ENCODE results near the gene CIB4.

The CIB4 gene

DNA sequence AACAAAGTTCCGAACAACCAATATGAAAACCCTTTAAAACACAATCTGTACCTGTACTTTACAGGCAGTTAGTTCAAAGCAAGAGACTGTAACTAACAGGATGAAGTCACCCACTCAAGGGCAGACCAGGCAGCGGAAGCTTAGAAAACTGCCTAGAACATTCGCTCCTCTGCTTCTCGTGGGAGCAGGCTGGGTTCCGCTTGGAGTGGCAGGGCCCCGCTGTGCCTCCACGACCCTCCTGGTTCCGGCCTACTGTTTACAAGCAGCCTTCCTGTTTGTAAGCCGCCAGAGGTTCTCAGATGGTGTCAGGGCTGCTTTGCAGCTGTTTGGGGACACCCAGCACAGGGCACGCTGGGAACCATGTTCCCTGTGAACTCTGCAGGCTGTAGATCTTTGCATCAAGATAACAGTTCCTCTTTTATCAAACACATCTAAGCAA, 31.3 kb downstream of the CIB4 start:
- TF ChIP-seq, protein P1, sequence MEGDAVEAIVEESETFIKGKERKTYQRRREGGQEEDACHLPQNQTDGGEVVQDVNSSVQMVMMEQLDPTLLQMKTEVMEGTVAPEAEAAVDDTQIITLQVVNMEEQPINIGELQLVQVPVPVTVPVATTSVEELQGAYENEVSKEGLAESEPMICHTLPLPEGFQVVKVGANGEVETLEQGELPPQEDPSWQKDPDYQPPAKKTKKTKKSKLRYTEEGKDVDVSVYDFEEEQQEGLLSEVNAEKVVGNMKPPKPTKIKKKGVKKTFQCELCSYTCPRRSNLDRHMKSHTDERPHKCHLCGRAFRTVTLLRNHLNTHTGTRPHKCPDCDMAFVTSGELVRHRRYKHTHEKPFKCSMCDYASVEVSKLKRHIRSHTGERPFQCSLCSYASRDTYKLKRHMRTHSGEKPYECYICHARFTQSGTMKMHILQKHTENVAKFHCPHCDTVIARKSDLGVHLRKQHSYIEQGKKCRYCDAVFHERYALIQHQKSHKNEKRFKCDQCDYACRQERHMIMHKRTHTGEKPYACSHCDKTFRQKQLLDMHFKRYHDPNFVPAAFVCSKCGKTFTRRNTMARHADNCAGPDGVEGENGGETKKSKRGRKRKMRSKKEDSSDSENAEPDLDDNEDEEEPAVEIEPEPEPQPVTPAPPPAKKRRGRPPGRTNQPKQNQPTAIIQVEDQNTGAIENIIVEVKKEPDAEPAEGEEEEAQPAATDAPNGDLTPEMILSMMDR (IDR thresholded peaks at IDR 0.05; ENCODE audit: low read depth, low read length) = no peak
- DNase-seq (ENCODE audit: low read depth in 2 of 2) = no peak
- no peak overlapping the region for H3K4me3 ChIP-seq (replicated peaks in 1 of 2; ENCODE audit: low read depth in 2 of 2, low read length in 2 of 2)

- DNase-seq (ENCODE audit: low read depth in 2 of 2) = no peak
- H3K4me3 ChIP-seq (replicated peaks in 1 of 2; ENCODE audit: low read depth in 2 of 2, low read length in 2 of 2) = no peak overlapping the region
- TF ChIP-seq, protein P1 (IDR thresholded peaks at IDR 0.05; ENCODE audit: low read depth, low read length) = no peak
Measured at GRCh38 chr2:26609205-26609631, 31.9 kb downstream of the CIB4 start.

GRCh38 chr2:26608557-26608956, 32.6 kb downstream of the CIB4 start:
- TF ChIP-seq, protein P1 (IDR thresholded peaks at IDR 0.05; ENCODE audit: low read depth, low read length) = no peak
- no peak overlapping the region for H3K4me3 ChIP-seq (replicated peaks in 1 of 2; ENCODE audit: low read depth in 2 of 2, low read length in 2 of 2)
- DNase-seq (ENCODE audit: low read depth in 2 of 2) = no peak

DNA sequence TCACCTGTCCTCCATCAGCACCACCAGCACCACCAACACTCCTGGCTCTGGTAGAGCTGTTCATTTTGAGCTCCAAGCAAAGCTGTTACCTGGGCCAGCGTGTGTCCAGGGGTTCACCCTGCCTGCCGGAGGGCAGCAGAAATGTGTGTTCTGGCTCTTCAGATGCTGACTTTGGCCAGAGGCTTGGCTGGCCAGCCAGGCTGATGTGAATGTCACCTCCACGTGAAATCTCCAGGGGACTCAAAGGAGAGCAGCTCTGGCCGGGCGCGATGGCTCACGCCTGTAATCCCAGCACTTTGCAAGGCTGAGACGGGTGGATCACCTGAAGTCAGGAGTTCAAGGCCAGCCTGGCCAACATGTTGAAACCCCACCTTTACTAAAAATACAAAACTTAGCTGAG, 33.5 kb downstream of the CIB4 start:
- H3K4me3 ChIP-seq (replicated peaks in 1 of 2; ENCODE audit: low read depth in 2 of 2, low read length in 2 of 2) = no peak overlapping the region
- no peak for DNase-seq (ENCODE audit: low read depth in 2 of 2)
- TF ChIP-seq, protein P1 (IDR thresholded peaks at IDR 0.05; ENCODE audit: low read depth, low read length) = no peak

GRCh38 chr2:26606847-26607190, 34.3 kb downstream of the CIB4 start:
- no peak overlapping the region for H3K4me3 ChIP-seq (replicated peaks in 1 of 2; ENCODE audit: low read depth in 2 of 2, low read length in 2 of 2)
- no peak for DNase-seq (ENCODE audit: low read depth in 2 of 2)
- TF ChIP-seq, protein P1 (IDR thresholded peaks at IDR 0.05; ENCODE audit: low read depth, low read length) = no peak

DNA sequence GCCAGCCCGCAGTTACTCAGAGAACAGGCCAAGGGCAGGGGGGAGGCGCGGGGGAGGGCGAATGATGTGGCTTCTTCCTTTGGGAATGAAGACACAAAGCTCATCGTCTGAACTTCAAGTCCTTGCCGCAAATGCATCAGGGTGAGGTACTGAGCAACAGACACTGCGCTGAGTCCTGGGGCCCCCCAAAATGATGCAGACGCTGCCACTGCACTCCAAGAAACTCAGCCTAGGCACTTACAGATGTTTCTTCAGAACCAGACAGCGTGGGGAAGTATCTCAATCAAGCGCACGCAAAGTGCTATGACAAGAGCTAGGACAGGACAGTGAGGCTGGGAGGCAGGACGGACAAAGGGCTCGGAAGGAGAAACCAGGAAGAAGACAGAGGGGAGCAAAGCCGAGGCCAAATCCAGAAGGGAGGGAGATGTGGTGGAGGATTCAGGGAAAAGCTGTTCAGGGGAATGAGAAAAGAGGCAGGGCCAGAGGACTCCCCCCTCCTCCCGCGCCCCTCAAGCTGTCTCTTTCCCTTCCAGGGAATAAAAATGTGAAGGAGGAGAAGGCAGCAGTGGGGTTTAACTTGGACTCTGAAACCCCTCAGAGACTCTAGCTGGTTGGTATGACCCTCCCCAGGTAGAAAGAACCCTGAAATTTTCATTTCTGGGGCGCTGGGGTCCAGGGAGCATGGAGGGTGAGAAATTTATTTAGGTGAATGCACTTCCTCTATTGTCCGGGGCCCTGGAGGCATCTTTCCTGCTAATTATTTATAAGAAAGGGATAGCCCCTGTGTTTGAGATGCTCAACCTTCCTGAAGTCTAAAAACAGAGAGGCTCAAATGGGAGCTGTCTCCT, 34.9 kb downstream of the CIB4 start:
- no peak for DNase-seq (ENCODE audit: low read depth in 2 of 2)
- no peak overlapping the region for H3K4me3 ChIP-seq (replicated peaks in 1 of 2; ENCODE audit: low read depth in 2 of 2, low read length in 2 of 2)
- TF ChIP-seq, protein P1 (IDR thresholded peaks at IDR 0.05; ENCODE audit: low read depth, low read length) = no peak
